Progenitor cell of endocrine pancreas (in vitro differentiated cells): ENCODE measurements around the gene PRND. TPM values are rescaled to one million over a fixed set of nuclear protein-coding genes. Genes with fewer than 3 reads are reported as not detected.

Experiments used
- DNase-seq: peaks from one replicate; pipeline ENCODE4 v3.0.0; 2021; ENCODE audit warnings: low spot score; ENCODE audit not compliant: unreplicated experiment
- H3K27ac Mint-ChIP-seq: 2 replicates; pipeline ENCODE4 v1.8.0; 2021; ENCODE audit warnings: mild to moderate bottlenecking, moderate library complexity, mixed read lengths
- H3K27me3 Mint-ChIP-seq: 2 replicates; pipeline ENCODE4 v1.8.0; 2021; ENCODE audit warnings: mixed read lengths
- H3K36me3 Mint-ChIP-seq: 2 replicates; pipeline ENCODE4 v1.8.0; 2022; ENCODE audit warnings: mixed read lengths; ENCODE audit not compliant: insufficient read depth
- H3K4me1 Mint-ChIP-seq: 2 replicates; pipeline ENCODE4 v1.8.0; 2021; ENCODE audit warnings: low read depth, mixed read lengths
- H3K4me3 Mint-ChIP-seq: 2 replicates; pipeline ENCODE4 v1.8.0; 2021; ENCODE audit warnings: low read depth, mild to moderate bottlenecking, moderate library complexity, mixed read lengths
- H3K9me3 Mint-ChIP-seq: 2 replicates; pipeline ENCODE4 v1.8.0; 2021; ENCODE audit warnings: low read depth, mixed read lengths
- long read RNA-seq: library from polyadenylated mRNA; unstranded; transcript quantifications from one replicate; pipeline ENCODE4 v2.0.0, GENCODE V29; 2020
- total RNA-seq: library from RNA; stranded (reverse); gene quantifications from 2 replicates; pipeline ENCODE4 v1.2.1, GENCODE V29; 2021
- TF ChIP-seq, protein P1 (sequence below): fragments of 200-600 bp; sonication (generic); IDR thresholded peaks from one replicate; pipeline ENCODE4 v1.5.0; 2021; ENCODE audit warnings: antibody characterized with exemption, mild to moderate bottlenecking; ENCODE audit not compliant: unreplicated experiment

Gene PRND, protein sequence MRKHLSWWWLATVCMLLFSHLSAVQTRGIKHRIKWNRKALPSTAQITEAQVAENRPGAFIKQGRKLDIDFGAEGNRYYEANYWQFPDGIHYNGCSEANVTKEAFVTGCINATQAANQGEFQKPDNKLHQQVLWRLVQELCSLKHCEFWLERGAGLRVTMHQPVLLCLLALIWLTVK
- total RNA-seq = not detected in 2 replicates
- long read RNA-seq = 0 reads

DNA sequence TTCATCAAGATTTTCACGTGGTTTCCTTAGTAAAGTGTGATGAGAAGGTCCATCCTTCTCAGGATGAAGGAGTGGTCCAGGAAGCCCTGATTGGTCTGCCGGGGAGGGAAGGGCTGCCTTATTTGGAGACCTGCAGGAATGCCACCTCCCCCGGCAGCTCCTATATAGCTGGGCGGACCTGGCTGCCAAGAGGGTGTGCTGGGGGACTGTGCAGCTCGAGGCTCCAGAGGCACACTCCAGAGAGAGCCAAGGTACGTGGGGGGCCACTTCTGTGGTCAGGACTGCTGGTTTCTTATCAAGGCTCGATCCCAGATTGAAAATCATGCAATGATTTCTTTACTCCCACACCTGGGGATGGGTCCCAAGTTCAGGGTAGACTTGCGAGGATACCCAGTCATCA lies at the start of gene PRND:
Gene PRND (plus strand): TSS at position 191 of the 400 bp plus-strand sequence. CDS start 2,643 bp downstream, outside the sequence.
- no peak for DNase-seq
- Mint-ChIP-seq H3K27ac (no peak within 1 kb of the TSS), H3K36me3 (no peaks in the 10 kb centered on the region), H3K4me3 (no peak within 1 kb of the TSS), H3K4me1 (peaks cover 6% of the 10 kb centered on the region), H3K9me3 (no peaks in the 10 kb centered on the region), H3K27me3 (peaks cover 14% of the 10 kb centered on the region)
- TF ChIP-seq, protein P1, sequence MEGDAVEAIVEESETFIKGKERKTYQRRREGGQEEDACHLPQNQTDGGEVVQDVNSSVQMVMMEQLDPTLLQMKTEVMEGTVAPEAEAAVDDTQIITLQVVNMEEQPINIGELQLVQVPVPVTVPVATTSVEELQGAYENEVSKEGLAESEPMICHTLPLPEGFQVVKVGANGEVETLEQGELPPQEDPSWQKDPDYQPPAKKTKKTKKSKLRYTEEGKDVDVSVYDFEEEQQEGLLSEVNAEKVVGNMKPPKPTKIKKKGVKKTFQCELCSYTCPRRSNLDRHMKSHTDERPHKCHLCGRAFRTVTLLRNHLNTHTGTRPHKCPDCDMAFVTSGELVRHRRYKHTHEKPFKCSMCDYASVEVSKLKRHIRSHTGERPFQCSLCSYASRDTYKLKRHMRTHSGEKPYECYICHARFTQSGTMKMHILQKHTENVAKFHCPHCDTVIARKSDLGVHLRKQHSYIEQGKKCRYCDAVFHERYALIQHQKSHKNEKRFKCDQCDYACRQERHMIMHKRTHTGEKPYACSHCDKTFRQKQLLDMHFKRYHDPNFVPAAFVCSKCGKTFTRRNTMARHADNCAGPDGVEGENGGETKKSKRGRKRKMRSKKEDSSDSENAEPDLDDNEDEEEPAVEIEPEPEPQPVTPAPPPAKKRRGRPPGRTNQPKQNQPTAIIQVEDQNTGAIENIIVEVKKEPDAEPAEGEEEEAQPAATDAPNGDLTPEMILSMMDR = no peak

DNA sequence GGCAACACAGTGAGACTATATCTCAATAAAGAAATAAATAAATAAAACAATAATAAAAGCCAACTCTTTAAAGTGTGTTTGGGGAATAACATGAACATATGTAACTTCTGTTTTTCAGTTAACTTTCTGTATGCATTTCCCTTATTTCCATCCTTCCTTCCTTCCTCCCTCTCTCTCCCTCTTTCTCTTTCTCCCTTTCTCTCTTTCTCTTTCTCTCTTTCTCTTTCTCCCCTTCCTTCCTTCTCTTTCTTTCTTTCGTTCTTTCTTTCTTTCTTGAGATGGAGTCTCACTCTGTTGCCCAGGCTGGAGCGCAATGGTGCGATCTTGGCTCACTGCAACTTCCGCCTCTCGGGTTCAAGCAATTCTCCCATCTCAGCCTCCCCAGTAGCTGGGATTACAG lies 48.8 kb upstream of the PRND start:
- H3K36me3 Mint-ChIP-seq = no peaks in the 10 kb centered on the region
- no peak overlapping the region for H3K27ac Mint-ChIP-seq
- DNase-seq = no peak
- no peak overlapping the region for H3K4me3 Mint-ChIP-seq
- H3K9me3 Mint-ChIP-seq = peaks cover 3% of the 10 kb centered on the region
- TF ChIP-seq, protein P1 = no peak
- peaks cover 2% of the 10 kb centered on the region for H3K4me1 Mint-ChIP-seq
- peaks cover 7% of the 10 kb centered on the region for H3K27me3 Mint-ChIP-seq

DNA sequence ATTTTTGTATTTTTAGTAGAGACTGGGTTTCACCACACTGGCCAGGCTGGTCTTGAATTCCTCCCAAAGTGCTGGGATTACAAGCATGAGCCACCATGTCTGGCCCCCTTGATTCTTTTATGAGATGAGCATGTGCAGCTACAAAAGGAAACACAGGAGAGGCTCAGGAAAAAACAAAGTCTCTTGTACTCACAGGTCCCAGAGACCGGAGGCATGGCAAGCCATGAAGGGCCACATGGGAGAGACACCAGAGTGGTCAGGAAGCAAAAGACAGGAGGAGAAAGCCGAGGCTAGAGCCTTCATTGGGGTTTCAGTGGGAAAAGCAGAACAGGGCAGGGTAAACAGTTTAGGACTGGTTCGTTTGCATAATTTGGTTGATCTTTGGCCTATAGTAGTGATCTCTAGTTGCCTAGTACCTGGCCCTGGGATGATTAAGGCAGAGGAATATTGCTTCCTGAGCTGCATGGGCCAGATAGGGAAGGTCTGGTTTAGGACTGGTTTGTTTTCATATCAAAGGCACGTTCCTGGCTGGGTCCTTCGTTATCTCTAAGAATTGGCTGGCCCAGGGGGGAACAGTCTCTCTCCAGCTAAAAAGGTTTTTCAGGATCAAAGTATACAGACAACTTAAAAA lies 48.2 kb upstream of the PRND start:
- no peaks in the 10 kb centered on the region for H3K36me3 Mint-ChIP-seq
- H3K9me3 Mint-ChIP-seq = peaks cover 3% of the 10 kb centered on the region
- H3K27me3 Mint-ChIP-seq = peaks cover 12% of the 10 kb centered on the region
- H3K27ac Mint-ChIP-seq = no peak overlapping the region
- no peak overlapping the region for H3K4me3 Mint-ChIP-seq
- TF ChIP-seq, protein P1 = no peak
- no peak for DNase-seq
- peaks cover 2% of the 10 kb centered on the region for H3K4me1 Mint-ChIP-seq

DNA sequence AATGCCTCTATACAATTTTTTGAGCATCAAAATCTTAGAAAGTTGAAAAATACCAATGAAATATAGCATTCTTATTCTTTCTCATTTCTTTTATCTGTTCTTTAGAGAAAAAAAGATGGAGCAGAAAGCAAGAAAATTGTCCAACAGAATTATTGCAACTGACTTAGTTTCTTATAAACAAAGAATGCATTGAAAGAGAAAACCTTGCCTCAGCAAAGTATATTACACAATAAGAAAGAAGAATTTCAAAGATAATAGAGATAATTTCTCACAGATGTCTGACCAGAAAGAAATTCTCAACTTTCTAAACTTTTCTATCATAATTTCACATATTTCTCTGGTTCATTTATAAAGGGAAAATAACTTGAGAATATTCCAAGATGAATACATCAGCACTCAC lies 47.0 kb upstream of the PRND start:
- Mint-ChIP-seq H3K36me3 (no peaks in the 10 kb centered on the region), H3K4me3 (no peak overlapping the region), H3K27me3 (peaks cover 13% of the 10 kb centered on the region), H3K9me3 (peaks cover 3% of the 10 kb centered on the region), H3K4me1 (peaks cover 2% of the 10 kb centered on the region), H3K27ac (no peak overlapping the region)
- DNase-seq = no peak
- TF ChIP-seq, protein P1 = no peak

DNA sequence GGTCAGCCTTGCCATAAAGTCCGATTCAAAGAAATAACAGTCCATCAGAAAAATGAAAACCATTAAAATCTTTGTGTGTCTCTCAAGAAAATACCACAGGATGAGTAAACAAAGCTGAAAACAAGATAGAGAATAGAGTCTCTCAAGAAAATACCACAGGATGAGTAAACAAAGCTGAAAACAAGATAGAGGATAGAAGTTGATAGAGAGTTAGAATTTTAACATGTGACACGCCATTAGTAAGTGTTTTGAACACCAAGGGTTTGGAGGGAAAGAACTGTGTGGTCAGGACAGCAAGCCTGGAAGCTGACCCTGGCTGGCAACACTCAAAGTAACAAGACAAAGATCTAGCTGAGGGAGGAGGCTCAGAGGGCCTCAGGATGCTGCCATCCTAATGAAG lies 43.9 kb upstream of the PRND start:
- no peaks in the 10 kb centered on the region for H3K9me3 Mint-ChIP-seq
- H3K4me1 Mint-ChIP-seq = peaks cover 2% of the 10 kb centered on the region
- H3K4me3 Mint-ChIP-seq = no peak overlapping the region
- H3K36me3 Mint-ChIP-seq = no peaks in the 10 kb centered on the region
- H3K27ac Mint-ChIP-seq = no peak overlapping the region
- TF ChIP-seq, protein P1 = no peak
- DNase-seq = no peak
- peaks cover 35% of the 10 kb centered on the region for H3K27me3 Mint-ChIP-seq
